GM18909 (cell line): ENCODE measurements around the gene SRGN.
"Not testable (repeated sequence)": the region's sequence is repeated elsewhere in the genome, so short reads cannot be mapped to it uniquely, and the experiment has no call there.

Source experiments
- ATAC-seq: cut with Tn5 transposase; IDR thresholded peaks from one replicate; pipeline ENCODE4 v1.9.1; 2021; ENCODE audit warnings: mild to moderate bottlenecking; ENCODE audit not compliant: unreplicated experiment, poor library complexity

Gene SRGN, protein sequence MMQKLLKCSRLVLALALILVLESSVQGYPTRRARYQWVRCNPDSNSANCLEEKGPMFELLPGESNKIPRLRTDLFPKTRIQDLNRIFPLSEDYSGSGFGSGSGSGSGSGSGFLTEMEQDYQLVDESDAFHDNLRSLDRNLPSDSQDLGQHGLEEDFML

DNA sequence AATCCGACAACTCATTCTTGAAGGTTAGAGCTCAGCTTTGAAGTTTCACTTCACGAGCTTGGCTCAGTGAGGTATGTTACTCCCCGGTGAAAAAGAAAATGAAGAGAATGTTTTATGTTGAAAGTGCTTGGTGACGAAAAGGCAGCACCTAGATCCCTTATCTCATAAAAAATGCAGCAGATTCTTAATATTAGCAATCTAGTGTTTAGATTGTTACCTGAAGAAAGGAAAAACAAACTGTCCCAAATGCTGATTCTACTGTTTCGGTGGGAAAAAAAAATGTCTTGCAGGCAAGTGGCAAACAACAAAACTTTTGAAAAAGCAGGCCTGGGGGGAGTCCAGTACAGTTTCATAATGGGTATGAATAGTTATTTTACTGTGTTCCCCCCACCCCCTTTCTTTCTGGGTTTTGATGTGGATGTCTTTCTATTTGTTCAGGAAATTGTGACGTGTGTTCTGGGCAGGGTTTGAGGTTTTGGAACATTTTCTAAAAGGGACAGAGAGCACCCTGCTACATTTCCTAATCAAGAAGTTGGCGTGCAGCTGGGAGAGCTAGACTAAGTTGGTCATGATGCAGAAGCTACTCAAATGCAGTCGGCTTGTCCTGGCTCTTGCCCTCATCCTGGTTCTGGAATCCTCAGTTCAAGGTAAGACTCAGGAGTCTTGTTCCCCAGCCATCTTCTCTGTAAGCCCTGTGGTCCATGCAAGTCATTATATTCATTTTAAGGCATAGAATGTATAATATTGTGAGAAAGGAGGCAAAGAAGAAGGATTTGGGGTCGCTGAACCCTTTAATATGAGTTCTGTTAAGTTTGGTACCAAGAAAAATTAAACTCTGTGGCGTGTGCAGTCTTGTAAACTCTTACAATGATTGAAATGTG is at the start of gene SRGN:
TSS of gene SRGN (plus strand) at position 514 of the 881 bp plus-strand sequence. CDS start at position 569, 55 bp downstream.
- ATAC-seq: peak; percentile 65

DNA sequence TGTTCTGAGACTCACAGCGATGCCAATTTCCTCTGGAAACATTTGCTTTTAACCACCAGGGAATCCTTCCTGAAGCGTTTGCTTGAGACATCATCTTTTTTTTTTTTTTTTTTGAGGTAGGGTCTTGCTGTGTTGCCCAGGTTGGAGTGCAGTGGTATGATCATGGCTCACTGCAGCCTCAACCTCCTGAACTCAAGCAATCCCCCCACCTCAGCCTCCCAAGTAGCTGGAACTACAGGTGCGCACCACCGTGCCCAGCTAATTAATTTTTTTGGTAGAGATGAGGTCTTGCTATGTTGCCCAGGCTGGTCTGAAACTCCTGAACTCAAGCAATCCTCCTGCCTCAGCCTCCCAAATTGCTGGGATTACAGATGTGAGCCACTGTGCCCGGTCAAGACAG is 47.0 kb upstream of the SRGN start:
- ATAC-seq: not testable (repeated sequence)

DNA sequence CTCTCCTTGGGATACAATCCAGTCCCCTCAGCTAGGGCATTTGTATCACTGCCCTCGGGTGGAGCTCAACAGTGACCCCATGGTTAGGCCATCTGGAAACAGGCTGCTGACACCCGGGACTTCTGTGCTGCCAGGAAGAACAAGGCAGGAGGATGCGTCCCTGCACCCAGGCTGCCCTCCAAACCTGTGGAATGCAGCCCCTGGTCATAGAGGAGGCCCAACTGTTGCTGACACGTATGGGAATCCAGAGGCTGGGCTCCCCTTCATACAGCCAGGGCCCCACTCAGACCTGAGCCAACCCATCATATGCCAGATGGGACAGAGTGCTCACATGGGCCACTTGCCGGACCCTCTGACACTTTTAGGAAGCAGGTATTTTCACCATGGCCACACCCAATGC is 45.5 kb upstream of the SRGN start:
- no peak for ATAC-seq

DNA sequence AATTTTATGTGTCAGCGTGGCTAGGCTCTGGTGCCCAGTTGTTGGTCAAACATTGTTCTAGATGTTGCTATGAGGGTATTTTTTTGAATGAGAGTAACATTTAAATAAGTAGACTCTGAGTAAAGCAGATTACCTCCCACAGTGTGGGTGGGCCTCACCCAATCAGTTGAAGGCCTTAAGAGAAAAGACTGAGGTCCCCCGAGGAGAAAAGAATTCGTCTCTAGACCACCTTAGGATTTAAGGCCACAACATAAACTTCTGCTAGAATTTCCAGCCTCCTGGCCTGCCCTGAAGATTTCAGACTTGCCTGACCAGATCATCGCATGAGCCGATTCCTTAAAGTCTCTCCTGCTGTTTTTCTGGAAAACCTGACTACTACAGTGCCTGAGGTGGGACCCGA is 45.1 kb upstream of the SRGN start:
- ATAC-seq: no peak

DNA sequence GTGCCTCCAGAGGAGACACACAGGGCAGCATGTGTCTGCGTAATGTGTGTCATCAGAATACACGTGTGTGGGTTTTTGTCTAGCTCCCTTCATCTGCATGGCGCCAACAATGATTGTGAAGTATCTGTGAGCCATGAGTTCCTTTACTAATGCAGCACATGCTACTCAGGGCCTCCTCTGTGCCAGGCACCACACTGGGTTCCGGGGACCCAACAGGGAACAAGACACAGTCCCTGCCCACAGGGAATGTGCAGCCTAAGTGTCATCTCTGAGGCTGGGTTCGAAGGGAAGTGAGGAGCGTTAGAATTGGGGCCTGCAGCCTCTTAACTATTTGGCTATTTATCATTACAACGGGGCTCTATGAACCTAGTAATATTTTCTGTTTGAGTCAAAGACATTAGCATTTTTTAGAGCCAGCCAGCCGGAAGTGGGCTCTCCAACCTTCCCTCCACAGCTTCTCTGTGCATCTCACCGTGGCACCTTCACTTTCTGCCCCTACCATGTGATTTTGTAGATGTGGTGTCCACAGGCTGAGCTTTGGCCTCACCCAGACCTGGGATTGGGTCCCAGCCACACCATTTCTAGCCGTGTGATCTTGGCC is 43.9 kb upstream of the SRGN start:
- peak; percentile 62 for ATAC-seq

DNA sequence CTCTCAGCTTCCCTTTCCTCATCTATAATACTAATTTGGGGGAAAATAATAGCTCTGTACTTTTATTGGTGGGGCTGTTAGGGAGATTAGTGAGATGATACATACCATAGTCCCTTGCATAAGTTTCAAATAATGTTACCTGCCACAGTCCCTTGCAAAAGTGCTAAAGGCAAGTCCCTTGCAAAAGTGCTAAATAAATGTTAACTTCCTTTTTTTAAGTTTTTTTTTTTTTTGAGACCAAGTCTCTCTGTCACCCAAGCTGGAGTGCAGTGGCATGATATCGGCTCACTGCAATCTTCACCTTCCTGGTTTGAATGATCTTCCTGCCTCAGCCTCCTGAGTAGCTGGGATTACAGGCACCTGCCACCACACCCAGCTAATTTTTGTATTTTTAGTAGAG is 43.4 kb upstream of the SRGN start:
- no peak for ATAC-seq

DNA sequence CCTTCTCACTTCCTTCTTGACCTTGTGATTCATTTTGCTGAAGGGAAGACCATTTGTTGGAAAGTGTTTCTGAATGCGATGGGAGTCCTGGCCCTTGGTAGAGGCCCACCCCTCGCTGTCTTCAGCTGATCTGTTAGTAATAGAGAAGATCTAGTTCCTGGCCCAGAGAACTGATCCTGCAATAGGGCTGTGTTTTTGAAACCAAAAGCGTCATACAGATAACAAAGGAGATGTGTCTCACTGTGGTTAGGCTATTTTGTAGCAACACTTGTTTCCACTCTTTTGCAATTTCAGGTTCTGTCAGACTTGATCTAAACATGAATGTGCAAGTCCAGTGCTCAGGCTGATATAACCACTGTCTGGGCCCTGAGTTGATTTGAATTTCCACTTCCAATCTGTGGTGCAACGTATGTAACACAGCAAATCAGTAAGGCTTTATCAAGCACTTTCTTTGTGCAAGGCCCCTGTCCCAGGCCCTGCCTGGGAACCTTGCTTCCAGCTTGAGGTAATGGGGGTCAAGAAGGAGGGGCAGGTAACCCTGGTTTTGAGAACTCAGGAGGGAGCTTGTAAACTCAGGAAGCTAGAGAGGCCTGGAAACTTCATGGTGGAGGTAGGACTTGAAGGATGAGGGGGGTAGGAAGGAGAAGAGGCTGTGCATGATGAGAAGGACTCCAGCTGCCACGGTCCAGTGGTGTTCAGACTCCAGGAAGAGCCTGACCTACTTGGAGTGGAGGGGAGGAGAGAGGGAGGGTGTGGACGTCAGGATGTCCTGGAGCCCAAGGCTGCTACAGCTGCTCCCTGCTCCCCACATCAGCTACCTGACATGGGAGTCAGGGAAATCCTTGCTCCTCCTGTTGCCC is 42.2 kb upstream of the SRGN start:
- ATAC-seq: peak; percentile 54

DNA sequence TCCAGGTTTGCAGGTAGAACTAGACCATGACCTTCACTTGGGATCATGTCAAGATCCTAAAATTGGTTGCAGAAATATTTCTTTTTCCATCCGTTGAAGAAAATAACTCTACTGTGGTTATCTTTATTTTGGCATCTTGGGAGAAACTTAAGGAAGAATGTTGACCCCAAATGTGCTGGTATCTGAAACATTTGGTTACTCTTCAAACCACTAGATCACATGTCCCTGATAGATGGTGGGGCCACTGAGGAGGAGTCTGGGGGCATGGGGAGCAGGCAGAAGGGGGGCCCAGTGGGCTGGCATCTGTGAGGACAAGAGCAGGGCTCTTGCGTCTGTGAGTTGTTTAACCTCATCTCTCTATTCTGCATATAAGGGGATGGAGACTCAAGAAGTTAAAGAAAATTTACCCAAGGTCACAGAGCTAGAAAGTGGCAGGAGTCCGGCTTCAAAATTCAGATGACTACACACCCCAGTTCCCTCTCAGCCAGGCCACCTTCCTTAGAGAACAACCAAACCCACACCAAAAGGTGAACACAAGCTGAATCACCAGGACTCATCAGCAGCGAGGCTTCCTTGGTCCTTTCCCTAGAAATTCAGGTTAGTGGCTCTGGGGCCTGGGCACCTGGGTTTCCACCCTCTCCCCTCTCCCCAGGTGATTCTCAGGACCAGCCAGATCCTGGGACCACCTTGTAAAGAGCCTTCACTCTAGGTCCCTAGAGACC is 40.6 kb upstream of the SRGN start:
- ATAC-seq: no peak

DNA sequence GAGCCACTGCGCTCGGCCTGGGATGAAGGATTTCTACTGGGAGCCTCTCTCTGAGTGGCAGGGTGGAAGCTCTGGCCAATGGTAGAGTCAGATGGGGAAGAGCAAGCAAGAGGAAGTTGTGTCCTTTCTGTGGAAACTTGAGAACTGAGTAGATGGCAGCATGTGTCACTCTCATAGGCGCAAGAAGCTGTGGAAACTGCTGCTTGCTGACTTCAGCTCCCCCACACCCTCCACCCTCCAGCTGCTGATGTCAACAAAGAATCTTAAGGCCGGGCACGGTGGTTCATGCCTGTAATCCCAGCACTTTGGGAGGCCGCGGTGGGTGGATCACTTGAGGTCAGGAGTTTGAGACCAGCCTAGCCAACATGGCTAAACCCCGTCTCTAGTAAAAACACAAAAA is 39.8 kb upstream of the SRGN start:
- ATAC-seq: no peak

DNA sequence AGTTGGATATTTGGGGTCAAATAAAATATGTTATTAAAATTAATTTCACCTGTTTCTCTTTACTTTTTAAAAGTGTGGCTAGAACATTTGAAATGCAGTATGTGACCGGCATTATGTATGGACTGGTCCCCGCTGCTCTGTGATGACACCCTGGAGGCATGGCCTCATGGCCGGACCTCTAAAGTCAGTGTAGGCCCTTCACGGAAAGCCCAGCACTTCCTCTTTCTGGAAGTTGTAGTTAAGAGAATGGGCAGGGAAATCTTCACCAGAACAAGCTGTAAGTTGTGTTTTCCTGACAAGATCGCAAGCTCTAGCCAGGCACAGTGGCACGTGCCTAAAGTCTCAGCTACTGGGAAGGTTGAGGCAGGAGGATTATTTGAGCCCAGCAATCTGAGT is 38.3 kb upstream of the SRGN start:
- no peak for ATAC-seq

DNA sequence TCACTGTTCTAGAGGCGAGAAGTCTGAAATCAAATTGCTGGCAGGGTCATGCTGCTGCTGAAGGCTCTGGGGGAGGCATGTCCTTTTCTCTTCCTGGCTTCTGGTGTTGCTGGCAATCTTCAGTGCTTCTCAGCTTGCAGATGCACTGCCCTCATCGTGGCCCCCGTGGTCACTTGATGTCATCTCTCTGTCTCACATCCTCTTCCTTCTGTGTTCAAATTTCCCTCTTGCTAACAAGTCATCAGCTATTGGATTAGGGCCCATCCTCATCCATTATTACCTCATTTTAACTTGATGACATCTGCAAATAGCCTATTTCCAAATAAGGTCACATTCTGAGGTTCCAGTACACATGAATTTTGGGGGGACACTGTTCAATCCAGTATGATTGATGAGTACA is 36.6 kb upstream of the SRGN start:
- ATAC-seq: no peak

DNA sequence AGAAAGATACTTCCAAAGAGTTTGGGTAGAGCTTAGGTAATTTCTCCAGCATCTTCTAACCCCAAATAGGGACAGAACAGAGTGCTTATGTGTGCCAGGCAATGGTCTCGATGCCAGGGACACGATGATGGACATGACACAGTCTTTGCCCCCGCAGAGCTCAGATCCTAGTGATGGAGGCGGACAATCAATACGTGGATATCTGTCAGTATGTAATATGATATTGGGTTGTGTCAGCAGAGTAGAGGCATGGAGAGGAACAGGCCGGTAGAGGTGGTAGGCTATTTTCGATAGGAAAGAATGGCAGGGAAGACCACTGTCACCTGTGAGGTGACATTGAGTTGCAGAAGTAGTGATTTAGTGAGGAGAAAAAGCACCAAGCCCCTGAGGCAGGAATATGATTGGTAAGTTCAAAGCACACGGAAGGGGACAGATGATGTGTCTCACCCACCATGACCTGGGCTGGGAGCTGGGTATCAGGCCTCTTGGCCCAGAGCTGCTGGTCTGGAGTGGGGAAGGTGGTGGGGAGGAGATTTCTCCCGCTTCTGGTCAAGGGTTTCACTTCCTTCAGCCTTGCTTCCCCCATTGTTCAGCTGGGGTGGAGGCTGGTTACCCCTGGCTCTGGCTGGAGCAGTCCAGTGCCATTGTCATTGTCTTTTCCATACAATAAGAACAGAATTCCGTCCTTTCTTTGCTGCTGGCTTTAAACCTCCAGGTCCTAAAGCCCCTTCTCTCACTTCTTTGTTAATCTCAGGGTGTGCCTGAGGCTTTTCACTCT is 36.0 kb upstream of the SRGN start:
- ATAC-seq: no peak

DNA sequence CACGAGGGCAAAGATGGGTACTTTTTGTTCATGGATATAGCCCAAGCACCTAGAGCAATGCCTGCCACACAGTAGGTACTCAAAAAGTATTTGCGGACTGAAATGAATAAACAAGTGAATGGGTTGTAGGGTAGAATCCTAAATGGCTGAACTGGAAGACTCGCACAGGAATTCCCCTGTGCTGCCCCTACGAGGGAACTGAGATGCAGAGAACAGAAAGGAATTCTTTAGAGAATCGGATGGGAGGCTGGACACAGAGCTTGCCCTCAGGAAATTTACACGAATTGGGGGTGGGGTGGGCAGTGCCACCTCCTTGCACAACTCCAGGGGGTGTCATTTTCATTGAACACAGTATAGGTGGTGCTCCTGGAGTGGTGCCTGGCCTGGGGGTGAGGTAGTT is 35.2 kb upstream of the SRGN start:
- no peak for ATAC-seq

DNA sequence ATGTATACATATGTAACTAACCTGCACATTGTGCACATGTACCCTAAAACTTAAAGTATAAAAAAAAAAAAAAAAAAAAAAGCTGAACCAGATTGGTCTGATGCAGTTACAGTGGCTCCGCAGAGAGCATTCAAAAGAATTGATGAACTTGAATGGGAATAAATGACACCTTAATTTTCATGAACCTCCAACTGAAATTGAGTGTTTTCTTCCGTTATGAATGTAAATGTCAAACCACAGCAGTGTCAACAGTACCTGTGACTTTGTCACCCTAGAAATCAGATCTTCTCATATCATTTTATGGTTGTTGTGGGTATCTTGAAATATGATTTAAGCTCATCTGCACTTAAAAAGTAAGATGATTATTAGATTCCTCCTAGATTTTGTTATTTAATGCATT is 32.7 kb upstream of the SRGN start:
- ATAC-seq: no peak

DNA sequence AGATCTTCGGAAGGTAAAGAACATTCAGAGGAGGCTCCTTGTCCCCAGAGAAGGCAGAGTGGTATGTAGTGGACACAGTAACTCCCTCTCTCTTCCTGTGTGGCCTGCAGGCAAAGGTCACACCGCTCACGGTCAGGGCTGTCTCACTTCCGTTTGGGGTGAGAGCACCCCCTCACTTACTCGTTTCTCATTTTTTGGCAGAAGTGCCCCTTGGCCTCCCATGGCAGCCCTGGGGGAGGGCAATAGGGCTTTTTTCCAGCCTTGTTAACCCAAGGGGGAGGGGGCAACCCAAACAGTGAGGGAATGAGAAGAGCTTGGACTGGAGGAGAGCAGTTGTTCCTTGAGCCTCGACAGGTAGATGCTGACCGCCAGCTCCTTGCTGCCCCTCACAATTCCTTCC is 31.8 kb upstream of the SRGN start:
- peak; percentile 45 for ATAC-seq

DNA sequence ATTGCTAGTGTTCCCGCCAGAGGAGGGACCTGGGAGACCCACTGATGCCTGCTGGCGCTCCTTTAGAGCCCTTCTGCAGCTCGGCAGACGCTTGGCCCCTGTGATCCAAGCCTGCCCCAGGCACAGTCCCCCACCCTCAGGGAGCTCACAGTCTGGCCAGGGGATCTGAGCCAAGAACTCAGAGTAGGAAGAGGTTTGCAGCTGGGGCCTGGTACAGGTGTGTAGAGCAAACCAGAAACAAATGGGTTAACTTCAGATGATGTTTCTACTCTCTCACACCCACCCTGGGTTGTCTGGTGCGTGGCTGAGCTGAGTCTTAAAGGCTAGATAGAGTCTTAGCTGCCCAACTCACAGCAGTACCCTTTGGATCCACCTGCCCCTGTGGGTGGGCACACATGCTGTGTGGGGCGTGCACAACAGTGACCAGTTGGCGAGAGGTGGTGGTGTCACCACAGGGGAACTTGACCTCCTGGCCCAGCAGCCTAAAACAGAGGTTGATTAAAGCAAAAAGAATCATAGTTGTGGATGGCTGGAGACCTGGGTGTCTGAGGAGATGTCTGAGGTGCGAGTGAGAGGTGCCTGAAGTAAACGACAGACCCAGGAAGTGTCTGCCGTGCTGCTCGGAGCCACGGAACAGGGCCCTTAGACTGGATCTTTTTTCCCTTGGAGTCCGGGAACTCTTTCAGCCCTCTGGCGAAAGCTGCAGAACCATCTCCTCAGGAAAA is 31.2 kb upstream of the SRGN start:
- no peak for ATAC-seq

DNA sequence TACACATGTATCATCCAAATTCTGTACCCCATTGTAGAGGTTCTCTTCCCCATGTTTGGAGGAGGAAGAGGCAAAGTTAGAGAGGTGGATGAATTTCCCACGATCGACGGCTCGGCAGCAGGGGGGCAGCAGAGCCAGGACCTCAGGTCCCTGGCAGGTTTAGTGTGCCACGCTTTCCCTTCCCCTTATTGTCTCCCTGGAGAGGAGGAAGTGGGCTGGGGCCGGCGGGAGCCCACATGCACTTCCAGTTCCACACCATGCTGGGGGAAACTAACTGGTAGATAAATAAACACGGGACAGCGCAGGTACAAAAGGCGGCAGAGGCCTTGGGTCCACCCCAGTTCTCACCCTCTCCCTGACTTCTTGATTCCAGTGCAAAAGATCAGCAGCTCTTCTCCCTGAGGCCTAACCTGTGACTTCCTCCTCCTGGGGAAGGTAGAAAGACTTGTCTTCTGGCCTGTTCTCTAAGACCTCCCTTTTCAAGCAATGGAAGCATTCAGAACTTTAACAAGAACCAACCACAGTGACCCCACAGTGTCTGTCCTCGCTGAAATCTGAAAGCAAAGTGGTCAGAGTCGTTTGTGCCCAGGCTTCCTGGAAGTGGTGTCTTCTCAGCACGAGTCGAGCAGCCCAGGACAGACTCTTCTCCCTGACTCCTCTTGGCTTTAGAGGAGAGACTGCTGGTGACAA is 30.5 kb upstream of the SRGN start:
- no peak for ATAC-seq

DNA sequence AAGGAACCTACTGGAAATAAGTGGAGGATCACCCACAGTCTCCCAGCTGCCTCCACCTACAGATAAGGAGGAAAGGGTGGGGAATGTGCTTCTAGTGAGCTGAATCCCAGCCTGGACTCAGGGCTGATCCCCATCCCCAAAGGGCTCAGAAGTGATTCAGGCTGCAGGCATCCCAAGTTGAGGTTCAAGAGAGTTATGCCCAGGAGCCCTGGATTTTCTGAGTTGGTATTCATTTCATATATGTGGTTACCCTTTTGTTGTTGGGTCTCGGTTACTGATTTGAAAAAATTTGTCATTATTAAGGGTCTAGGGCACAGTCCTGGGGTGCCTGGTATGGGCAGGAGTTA is 30.0 kb upstream of the SRGN start:
- no peak for ATAC-seq
